GM18868 (cell line): ENCODE measurements around the gene MUC5B.

Source experiments
- ATAC-seq: cut with Tn5 transposase; IDR thresholded peaks from one replicate; pipeline ENCODE4 v1.9.1; 2021; ENCODE audit warnings: mild to moderate bottlenecking, moderate library complexity; ENCODE audit not compliant: unreplicated experiment

Gene MUC5B

GRCh38 chr11:1306186-1307162 is 83.6 kb downstream of the MUC5B start:
- ATAC-seq, result no peak

DNA sequence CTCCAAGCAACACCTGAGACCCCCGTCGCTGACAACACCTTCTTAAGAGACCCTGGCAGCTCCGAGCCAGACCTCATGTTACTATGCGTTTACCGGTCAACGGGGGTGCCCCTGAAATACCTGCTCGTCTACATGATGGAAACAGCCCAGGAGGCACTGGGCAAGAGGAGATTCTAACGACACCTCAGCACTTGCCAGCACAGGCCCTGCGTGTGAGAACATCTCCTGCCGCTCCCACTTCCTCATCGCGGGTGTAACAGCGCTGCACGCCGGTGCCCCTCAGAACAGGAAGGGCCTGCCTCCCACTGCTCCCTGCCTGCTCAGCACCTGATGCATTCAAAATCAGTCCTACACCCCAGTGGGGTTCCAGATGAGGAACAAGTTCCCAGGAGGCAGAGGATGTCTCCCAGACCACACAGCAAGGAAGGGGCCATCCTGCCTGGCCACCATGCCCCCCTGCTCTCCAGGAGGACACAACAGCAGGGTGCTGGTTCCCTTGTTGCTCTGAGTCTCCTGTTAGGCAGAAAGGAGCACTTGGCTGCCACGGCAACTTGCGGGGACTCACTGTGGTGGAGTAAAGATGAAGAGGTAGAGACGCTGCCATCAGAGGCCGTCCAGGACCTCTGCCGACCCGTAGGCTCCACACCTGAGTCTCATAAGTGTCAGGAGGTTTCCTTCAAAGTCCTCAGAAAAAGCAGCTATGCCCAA is 84.5 kb downstream of the MUC5B start:
- no peak for ATAC-seq

DNA sequence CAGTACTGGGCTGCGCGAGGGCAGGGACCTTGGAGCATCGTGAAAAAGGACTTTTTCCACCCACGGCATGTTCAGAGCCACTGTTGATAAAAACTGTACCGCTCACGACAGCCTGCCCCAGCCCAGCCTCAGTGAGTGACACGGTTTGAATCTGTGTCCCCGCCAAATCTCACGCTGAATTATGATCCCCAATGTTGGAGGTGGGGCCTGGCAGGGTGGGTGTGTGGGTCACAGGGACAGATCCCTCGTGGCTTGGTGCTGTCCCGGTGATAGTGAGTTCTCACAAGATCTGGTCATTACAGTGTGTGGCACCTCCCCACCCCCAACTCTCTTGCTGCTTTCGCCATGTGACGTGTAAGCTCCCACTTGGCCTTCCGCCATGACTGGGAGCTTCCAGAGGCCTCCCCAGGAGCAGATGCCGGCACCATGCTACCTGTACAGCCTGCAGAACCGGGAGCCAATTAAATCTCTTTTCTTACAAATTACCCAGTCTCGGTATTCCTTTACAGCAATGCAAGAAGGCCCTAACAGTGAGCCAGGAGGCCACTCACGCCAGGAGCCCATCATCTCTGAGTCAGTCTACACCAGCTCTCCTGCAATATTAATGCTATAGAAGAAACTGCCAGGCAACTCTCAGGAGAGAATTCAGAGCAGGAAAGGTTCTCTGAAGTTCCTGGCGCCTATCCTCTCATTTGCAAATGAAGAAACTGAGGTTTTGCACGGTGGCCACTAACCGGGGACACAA is 85.3 kb downstream of the MUC5B start:
- ATAC-seq, result no peak

- ATAC-seq, result peak; percentile 37
These were observed 86.1 kb downstream of the MUC5B start for GRCh38 chr11:1308743-1309497.

DNA sequence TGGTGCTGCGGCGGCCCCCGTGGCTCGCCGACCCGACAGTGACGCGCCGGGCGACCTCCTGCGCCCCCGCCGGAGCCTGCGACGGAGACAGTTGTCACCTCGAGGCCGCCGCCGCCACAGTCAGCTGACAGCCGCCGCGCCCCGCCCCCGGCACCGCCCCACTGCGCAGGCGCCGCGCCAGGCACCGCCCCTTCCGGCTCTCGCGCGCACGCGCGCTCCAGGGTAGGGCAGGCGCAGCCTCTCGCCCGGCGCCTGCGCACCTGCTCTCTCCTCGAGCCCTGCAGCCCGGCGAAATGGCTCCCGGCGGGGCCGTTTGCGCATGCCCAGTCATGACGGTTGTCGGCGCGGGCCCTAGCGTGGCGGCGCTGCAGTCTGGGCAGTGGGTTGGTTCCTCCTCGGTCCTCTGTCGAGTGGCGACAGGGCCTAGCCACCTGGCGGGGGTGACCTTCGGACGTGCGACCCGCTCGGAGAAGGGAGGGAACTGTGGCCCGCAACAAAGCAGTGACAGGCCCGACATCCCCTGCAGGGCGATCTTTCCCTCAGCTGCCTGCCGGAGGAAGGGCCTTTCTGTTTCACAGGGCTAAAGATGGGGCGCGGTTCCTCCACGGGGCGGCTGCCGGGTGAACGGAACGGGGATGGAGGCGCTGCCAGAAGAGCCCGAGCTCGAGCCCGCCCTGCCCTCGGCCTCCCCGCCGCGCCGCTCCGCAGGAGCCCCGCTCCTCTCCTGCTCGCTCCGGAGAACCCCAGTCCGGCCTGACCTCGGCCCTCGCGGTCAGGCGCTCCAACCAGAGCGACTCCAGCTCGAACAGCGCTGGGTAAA is 86.8 kb downstream of the MUC5B start, which contains the start of gene TOLLIP:
Gene TOLLIP, minus strand, starts transcription at position 135 of the 820 bp plus-strand sequence. Its CDS starts 134 bp downstream, at position 1.
- ATAC-seq, result peak; percentile 76

DNA sequence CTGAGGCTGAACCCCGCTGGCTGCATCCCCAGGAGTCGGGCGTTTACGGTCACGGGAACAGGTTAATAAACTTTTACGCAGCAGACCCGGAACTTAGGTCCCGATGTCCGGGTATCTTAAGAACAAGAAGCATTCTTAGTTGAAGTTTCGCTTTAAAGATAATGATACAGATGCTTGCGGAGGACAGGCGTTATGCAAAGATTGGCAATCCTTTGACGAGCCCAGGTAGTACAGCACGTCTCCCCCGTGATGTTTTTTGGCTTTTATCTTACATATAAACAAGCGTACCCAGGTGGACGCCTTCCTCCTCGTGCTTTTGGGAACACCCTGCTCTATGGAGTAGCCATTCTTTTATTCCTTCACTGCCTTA is 87.4 kb downstream of the MUC5B start:
- ATAC-seq, result no peak

- no peak for ATAC-seq
These were observed 88.1 kb downstream of the MUC5B start for GRCh38 chr11:1310772-1311468.
